H1 (cell line): ENCODE data around the gene STAG1. TPM values are rescaled to one million over a fixed set of nuclear protein-coding genes. Genes with fewer than 3 reads are reported as not detected.

ENCODE experiments used
- CTCF ChIA-PET: fragments of 300-600 bp; sonication (Branson Sonifier 250); formaldehyde crosslinking; loops from one replicate; lab custom pipeline; 2021; ENCODE audit not compliant: partially characterized antibody; lab: Charles Lee
- POLR2A ChIA-PET: fragments of 300-600 bp; sonication (Branson Sonifier 250); formaldehyde crosslinking; loops from one replicate; lab custom pipeline; 2021; ENCODE audit warnings: inconsistent platforms; ENCODE audit not compliant: partially characterized antibody; lab: Charles Lee
- DNase-seq, 2 experiments: peaks; one replicate each; pipeline versions ENCODE4 v3.0.0 to v3.0.0-alpha.2; 2010 to 2022; ENCODE audit warnings: low spot score in 2 of 2, low read depth in 1 of 2, mixed read lengths in 1 of 2
- FAIRE-seq: peaks from 2 replicates; lab custom pipeline; 2011; peaks lifted over from hg19 to GRCh38; lab: Jason Lieb, UNC
- H2AFZ ChIP-seq: 2 replicates; pipeline ENCODE4 v1.8.1; 2012; ENCODE audit warnings: low read length, inconsistent platforms
- H2AK5ac ChIP-seq: 2 replicates; pipeline ENCODE4 v1.6.1; 2013; ENCODE audit warnings: low read depth, low read length
- H2BK120ac ChIP-seq: replicated peaks from 2 replicates; pipeline ENCODE3; 2013; ENCODE audit warnings: low read depth, low read length, inconsistent platforms
- H2BK12ac ChIP-seq: 2 replicates; pipeline ENCODE4 v1.6.1; 2013; ENCODE audit warnings: low read depth, low read length
- H2BK15ac ChIP-seq: 2 replicates; pipeline ENCODE4 v1.6.1; 2013; ENCODE audit warnings: low read length
- H2BK20ac ChIP-seq: 2 replicates; pipeline ENCODE4 v1.6.1; 2013; ENCODE audit warnings: low read length
- H2BK5ac ChIP-seq: 2 replicates; pipeline ENCODE4 v1.6.1; 2013; ENCODE audit warnings: low read depth, low read length
- H3K14ac ChIP-seq: 2 replicates; pipeline ENCODE4 v1.6.1; 2013; ENCODE audit warnings: inconsistent platforms; ENCODE audit not compliant: insufficient read length
- H3K18ac ChIP-seq: 2 replicates; pipeline ENCODE4 v1.6.1; 2013; ENCODE audit warnings: low read length; ENCODE audit errors: extremely low read depth
- H3K23ac ChIP-seq: 2 replicates; pipeline ENCODE4 v1.6.1; 2013; ENCODE audit warnings: inconsistent platforms; ENCODE audit not compliant: insufficient read length
- H3K23me2 ChIP-seq: 2 replicates; pipeline ENCODE4 v1.6.1; 2013; ENCODE audit warnings: low read depth, low read length
- H3K27ac ChIP-seq: 2 replicates; pipeline ENCODE4 v1.6.1; 2011; ENCODE audit warnings: low read depth, low read length, inconsistent platforms
- H3K27me3 ChIP-seq, 4 experiments: replicated peaks in 1 of 4; 1 replicate in 1 of 4; 2 replicates in 3 of 4; pipeline versions ENCODE4 v1.6.1 to v1.8.1; 2011 to 2013; ENCODE audit warnings: low read length in 3 of 4, mild to moderate bottlenecking in 3 of 4, inconsistent platforms in 2 of 4, mixed read lengths in 2 of 4, moderate library complexity in 1 of 4; ENCODE audit not compliant: control insufficient read depth in 3 of 4, insufficient read depth in 3 of 4; ENCODE audit errors: extremely low read depth in 1 of 4
- H3K36me3 ChIP-seq, 4 experiments: 2 replicates each; pipeline versions ENCODE4 v1.6.1 to v1.8.1; 2011 to 2013; ENCODE audit warnings: mild to moderate bottlenecking in 4 of 4, low read length in 3 of 4, moderate library complexity in 2 of 4, control low read depth in 1 of 4, inconsistent platforms in 1 of 4; ENCODE audit not compliant: insufficient read depth in 4 of 4, control insufficient read depth in 2 of 4
- H3K4ac ChIP-seq: replicated peaks from 2 replicates; pipeline ENCODE3; 2013; ENCODE audit warnings: low read length, low read depth, mixed read lengths, inconsistent platforms; ENCODE audit not compliant: insufficient read length
- H3K4me1 ChIP-seq, 4 experiments: replicated peaks in 1 of 4; 1 replicate in 1 of 4; 2 replicates in 3 of 4; pipeline versions ENCODE4 v1.6.1 to v1.8.1; 2011 to 2013; ENCODE audit warnings: low read length in 3 of 4, inconsistent platforms in 2 of 4, mixed read lengths in 1 of 4; ENCODE audit not compliant: insufficient read depth in 4 of 4, control insufficient read depth in 3 of 4
- H3K4me2 ChIP-seq, 2 experiments: 2 replicates each; pipeline versions ENCODE4 v1.6.1 to v1.8.1; 2011 to 2013; ENCODE audit warnings: low read depth in 2 of 2, low read length in 2 of 2, control low read depth in 1 of 2, inconsistent platforms in 1 of 2, mild to moderate bottlenecking in 1 of 2; ENCODE audit not compliant: insufficient read depth in 1 of 2
- H3K4me3 ChIP-seq, 4 experiments: fragments of 200-600, 300-600 bp in 1 of 4; sonication (generic), shearing (Covaris generic), sonication (Bioruptor Twin) in 1 of 4; 2 replicates each; pipeline versions ENCODE4 v1.5.1 to v1.8.1; 2011 to 2016; ENCODE audit warnings: low read length in 4 of 4, low read depth in 3 of 4, control low read depth in 2 of 4, inconsistent platforms in 2 of 4, mild to moderate bottlenecking in 2 of 4, mixed read lengths in 1 of 4, moderate library complexity in 1 of 4; ENCODE audit not compliant: insufficient read depth in 2 of 4; ENCODE audit errors: extremely low read depth in 1 of 4
- H3K56ac ChIP-seq: replicated peaks from 2 replicates; pipeline ENCODE3; 2013; ENCODE audit warnings: low read depth, mild to moderate bottlenecking, mixed read lengths, low read length, inconsistent platforms; ENCODE audit not compliant: insufficient read length
- H3K79me1 ChIP-seq: 2 replicates; pipeline ENCODE4 v1.6.1; 2013; ENCODE audit warnings: low read depth, low read length, control low read depth
- H3K79me2 ChIP-seq, 2 experiments: 2 replicates each; pipeline versions ENCODE4 v1.6.1 to v1.8.1; 2012 to 2013; ENCODE audit warnings: low read length in 2 of 2, mild to moderate bottlenecking in 2 of 2, inconsistent platforms in 1 of 2; ENCODE audit not compliant: insufficient read depth in 2 of 2, control insufficient read depth in 1 of 2
- H3K9ac ChIP-seq, 4 experiments: replicated peaks in 1 of 4; 1 replicate in 1 of 4; 2 replicates in 3 of 4; pipeline versions ENCODE4 v1.6.1 to v1.8.1; 2011 to 2013; ENCODE audit warnings: low read depth in 3 of 4, low read length in 3 of 4, control low read depth in 2 of 4, mild to moderate bottlenecking in 2 of 4, moderate library complexity in 2 of 4, inconsistent platforms in 1 of 4; ENCODE audit errors: extremely low read depth in 1 of 4
- H3K9me3 ChIP-seq, 2 experiments: 2 replicates each; pipeline versions ENCODE4 v1.6.1 to v1.8.1; 2012 to 2013; ENCODE audit warnings: mild to moderate bottlenecking in 2 of 2, moderate library complexity in 2 of 2, control low read depth in 1 of 2, inconsistent platforms in 1 of 2, low read depth in 1 of 2, low read length in 1 of 2, mixed read lengths in 1 of 2; ENCODE audit not compliant: insufficient read depth in 2 of 2
- H4K20me1 ChIP-seq, 2 experiments: replicated peaks in 1 of 2; 2 replicates each; pipeline versions ENCODE3 to v1.8.1; 2011 to 2013; ENCODE audit warnings: inconsistent platforms in 2 of 2, low read length in 2 of 2, mild to moderate bottlenecking in 1 of 2; ENCODE audit not compliant: insufficient read depth in 2 of 2, control insufficient read depth in 1 of 2
- H4K5ac ChIP-seq: 2 replicates; pipeline ENCODE4 v1.6.1; 2013; ENCODE audit warnings: low read length, low read depth, mixed read lengths, inconsistent platforms; ENCODE audit not compliant: insufficient read length
- H4K8ac ChIP-seq: 2 replicates; pipeline ENCODE4 v1.8.0; 2013; ENCODE audit warnings: mild to moderate bottlenecking, moderate library complexity, low read length, inconsistent platforms; ENCODE audit not compliant: insufficient read depth; ENCODE audit errors: extremely low read depth
- H4K91ac ChIP-seq: replicated peaks from 2 replicates; pipeline ENCODE3; 2013; ENCODE audit warnings: low read length, mixed read lengths, inconsistent platforms; ENCODE audit not compliant: insufficient read length
- ASH2L ChIP-seq: fragments of 200-600, 300-600 bp; sonication (generic); IDR thresholded peaks from one replicate; pipeline ENCODE4 v1.7.1; 2017; ENCODE audit warnings: low read length
- FOSL1 ChIP-seq: IDR thresholded peaks from 2 replicates; pipeline ENCODE4 v1.6.1; 2011; ENCODE audit warnings: mild to moderate bottlenecking, low read depth, low read length, moderate library complexity; ENCODE audit not compliant: insufficient read depth
- GTF2F1 ChIP-seq: IDR thresholded peaks from 2 replicates; pipeline ENCODE4 v1.6.1; 2012; ENCODE audit warnings: low read depth, low read length, improper control_type of control experiment, borderline replicate concordance
- JUN ChIP-seq: IDR thresholded peaks from 2 replicates; pipeline ENCODE4 v1.6.1; 2011; ENCODE audit warnings: low read depth, mild to moderate bottlenecking, improper control_type of control experiment, low read length
- RAD21 ChIP-seq, 2 experiments: IDR thresholded peaks in 1 of 2; conservative IDR thresholded peaks in 1 of 2; 2 replicates each; pipeline ENCODE4 v1.6.1; 2011; ENCODE audit warnings: low read depth in 2 of 2, low read length in 2 of 2, improper control_type of control experiment in 1 of 2, inconsistent platforms in 1 of 2, mild to moderate bottlenecking in 1 of 2, moderate library complexity in 1 of 2
- RFX5 ChIP-seq: IDR thresholded peaks from 2 replicates; pipeline ENCODE4 v1.6.1; 2011; ENCODE audit warnings: low read depth, low read length, improper control_type of control experiment, borderline replicate concordance
- RNF2 ChIP-seq: fragments of 200-900, 300-1000 bp; sonication (generic); IDR thresholded peaks from 2 replicates; pipeline ENCODE4 v1.7.1; 2016; ENCODE audit warnings: borderline replicate concordance, low read depth, mild to moderate bottlenecking, antibody characterized with exemption, low read length; ENCODE audit not compliant: poor library complexity, severe bottlenecking; ENCODE audit errors: missing control alignments
- SP1 ChIP-seq: IDR thresholded peaks from 2 replicates; pipeline ENCODE4 v1.6.1; 2011; ENCODE audit warnings: low read depth, low read length
- SP4 ChIP-seq: IDR thresholded peaks from 2 replicates; pipeline ENCODE4 v1.6.1; 2012; ENCODE audit warnings: low read length, inconsistent platforms
- TAF7 ChIP-seq: optimal IDR thresholded peaks from 2 replicates; pipeline ENCODE3; 2011; ENCODE audit warnings: low read depth, mild to moderate bottlenecking, inconsistent platforms, low read length, moderate library complexity, borderline replicate concordance
- YY1 ChIP-seq: IDR thresholded peaks from 2 replicates; pipeline ENCODE4 v1.6.1; 2011; ENCODE audit warnings: low read depth, mild to moderate bottlenecking, low read length
- WGBS, 2 experiments: shearing (Covaris generic) in 1 of 2; methylation state at CpG; one replicate each; pipeline versions ENCODE4 v1.1.6 to v1.1.7; 2013 to 2015; ENCODE audit warnings: low lambda C conversion rate in 2 of 2, mixed read lengths in 2 of 2, inconsistent platforms in 1 of 2, low coverage in 1 of 2, missing lambda C conversion rate in 1 of 2; ENCODE audit not compliant: insufficient replicate concordance in 2 of 2, insufficient coverage in 1 of 2, insufficient read length in 1 of 2; ENCODE audit errors: extremely low coverage in 1 of 2, missing lambda C conversion rate in 1 of 2; 5-methylcytosine and 5-hydroxymethylcytosine counted together
- polyA plus RNA-seq, 7 experiments: library from polyadenylated mRNA; depleted of rRNA in 3 of 7; stranded (reverse) in 5 of 7; unstranded in 2 of 7; fragments of >200 nt in 5 of 7; fragments of 200-250 nt in 2 of 7; gene quantifications; 1 replicate in 5 of 7; 2 replicates in 1 of 7; 4 replicates in 1 of 7; pipeline versions ENCODE4 v1.2.1 to v1.2.3, GENCODE V29; 2011 to 2013; ENCODE audit warnings: missing spikeins in 2 of 7, mixed read lengths in 2 of 7
- total RNA-seq: library from RNA; stranded (reverse); fragmentation: NEBNext Ultra II Directional; extraction: Animal tissue kit (Norgen Biotek cat#: 25700); gene quantifications from 2 replicates; pipeline ENCODE4 v1.2.1, GENCODE V29; 2021

Gene STAG1
- total and polyA plus RNA-seq, 2 of the 8 experiments (the other 6 are each of a cell fraction or from before 2014, with no cell fraction given) = 4.6 to 23.4 TPM

GRCh38 chr3:136385457-136385856 lies 366.7 kb downstream of the STAG1 start:
- DNase-seq (no peak), FAIRE-seq (no peak)
- Histone ChIP-seq H3K14ac (no peak overlapping the region), H3K9ac (no peak overlapping the region), H3K18ac (no peak overlapping the region), H2BK12ac (no peak overlapping the region), H3K23me2 (no peaks in the 10 kb centered on the region), H3K4me3 (no peak overlapping the region), H2AK5ac (no peak overlapping the region), H4K91ac (no peak overlapping the region), H3K27ac (no peak overlapping the region), H3K23ac (no peak overlapping the region), H2BK5ac (no peak overlapping the region), H2BK15ac (no peak overlapping the region), H3K9me3 (no peaks in the 10 kb centered on the region), H3K27me3 (no peaks in the 10 kb centered on the region), H3K4me1 (no peaks in the 10 kb centered on the region), H3K79me2 (no peaks in the 10 kb centered on the region), H4K8ac (no peak overlapping the region), H2BK20ac (no peak overlapping the region), H4K20me1 (no peaks in the 10 kb centered on the region), H3K4ac (no peak overlapping the region), H3K56ac (no peak overlapping the region), H3K36me3 (no peaks in the 10 kb centered on the region), H2BK120ac (no peak overlapping the region), H4K5ac (no peak overlapping the region), H3K4me2 (no peak overlapping the region), H3K79me1 (no peaks in the 10 kb centered on the region), H2AFZ (no peak overlapping the region)
- ChIA-PET CTCF (interaction anchor here (0.7 to 2.0 kb wide), 2 partner anchors 19 to 288 kb away, joined by 3 to 5 read pairs; no protein-coding TSS in a partner anchor), POLR2A (no interaction called here)
- WGBS, 2 experiments = 88% methylated on average over 2 of the region's 2 CpGs; no CpG with 5 or more reads in 1 of the 2 experiments
- TF ChIP-seq ASH2L (no peak), YY1 (no peak), JUN (no peak), RFX5 (no peak), TAF7 (no peak), FOSL1 (no peak), RNF2 (no peak), GTF2F1 (no peak), RAD21 (IDR thresholded peaks at IDR 0.05 in 1 of 2, conservative IDR thresholded peaks at IDR 0.05 in 1 of 2; ENCODE audit: low read depth in 2 of 2, low read length in 2 of 2) (no peak), SP4 (no peak), SP1 (no peak)
